ENCODE results near the gene SLC25A33. TPM values are rescaled to one million over a fixed set of nuclear protein-coding genes. Genes with fewer than 3 reads are reported as not detected.
"Not testable (repeated sequence)": the region's sequence is repeated elsewhere in the genome, so short reads cannot be mapped to it uniquely, and the experiment has no call there.

SLC25A33 gene
- total and polyA plus RNA-seq, 12 donors: 1.9 to 10.3 (median 3.3) TPM

DNA sequence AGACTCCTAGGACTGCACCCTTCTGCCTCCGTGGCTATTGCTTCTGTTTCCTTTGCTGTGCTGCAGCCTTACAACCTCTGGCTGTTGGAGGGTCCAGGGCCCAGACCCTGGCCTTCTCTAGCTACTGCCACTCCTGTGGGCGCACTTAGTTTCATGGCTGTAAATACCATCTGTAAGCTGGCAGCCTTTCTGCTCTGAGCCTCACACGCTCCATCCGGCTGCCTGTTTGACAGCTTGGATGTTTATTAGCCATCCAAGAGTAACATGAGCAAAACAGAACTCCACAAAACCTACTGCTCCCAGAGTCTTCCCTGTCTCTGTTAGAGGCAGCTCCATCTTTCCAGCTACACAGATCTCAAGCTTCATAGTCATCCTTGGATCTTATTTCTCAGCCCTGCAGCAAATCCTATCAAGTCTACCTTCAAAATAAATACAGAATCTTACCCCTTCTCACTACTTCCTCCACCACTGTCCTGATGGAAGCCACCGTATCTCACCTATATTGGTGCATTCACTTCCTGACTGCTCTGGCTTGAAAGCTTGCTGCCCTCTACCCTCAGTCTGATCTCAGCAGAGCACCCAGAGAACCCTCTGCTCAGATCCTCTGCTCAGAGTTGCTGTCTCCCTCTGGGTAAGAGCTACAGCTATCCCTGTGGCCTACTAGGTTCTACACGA is 19.1 kb downstream of the SLC25A33 start:
- intact Hi-C loops (cut with DNase I): no loop called here
- peaks cover 5 to 27% of the 10 kb centered on the region in 2 donors for H3K4me1 ChIP-seq (replicated peaks in 1 of 2)
- no peaks in the 10 kb centered on the region for H3K9me3 ChIP-seq (replicated peaks in 1 of 3)
- 85 to 88% (median 86%) methylated on average over 6 of the region's 6 CpGs for WGBS, 4 donors
- TF ChIP-seq, protein P1, sequence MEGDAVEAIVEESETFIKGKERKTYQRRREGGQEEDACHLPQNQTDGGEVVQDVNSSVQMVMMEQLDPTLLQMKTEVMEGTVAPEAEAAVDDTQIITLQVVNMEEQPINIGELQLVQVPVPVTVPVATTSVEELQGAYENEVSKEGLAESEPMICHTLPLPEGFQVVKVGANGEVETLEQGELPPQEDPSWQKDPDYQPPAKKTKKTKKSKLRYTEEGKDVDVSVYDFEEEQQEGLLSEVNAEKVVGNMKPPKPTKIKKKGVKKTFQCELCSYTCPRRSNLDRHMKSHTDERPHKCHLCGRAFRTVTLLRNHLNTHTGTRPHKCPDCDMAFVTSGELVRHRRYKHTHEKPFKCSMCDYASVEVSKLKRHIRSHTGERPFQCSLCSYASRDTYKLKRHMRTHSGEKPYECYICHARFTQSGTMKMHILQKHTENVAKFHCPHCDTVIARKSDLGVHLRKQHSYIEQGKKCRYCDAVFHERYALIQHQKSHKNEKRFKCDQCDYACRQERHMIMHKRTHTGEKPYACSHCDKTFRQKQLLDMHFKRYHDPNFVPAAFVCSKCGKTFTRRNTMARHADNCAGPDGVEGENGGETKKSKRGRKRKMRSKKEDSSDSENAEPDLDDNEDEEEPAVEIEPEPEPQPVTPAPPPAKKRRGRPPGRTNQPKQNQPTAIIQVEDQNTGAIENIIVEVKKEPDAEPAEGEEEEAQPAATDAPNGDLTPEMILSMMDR (IDR thresholded peaks at IDR 0.05): no peak
- TF ChIP-seq POLR2A (IDR thresholded peaks at IDR 0.05): no peak
- H3K27ac ChIP-seq: no peak overlapping the region
- DNase-seq: no peak
- H3K36me3 ChIP-seq (replicated peaks in 1 of 2): peaks cover 0 to 10% of the 10 kb centered on the region in 2 donors
- H3K4me3 ChIP-seq: no peak overlapping the region
- H3K27me3 ChIP-seq: no peaks in the 10 kb centered on the region

DNA sequence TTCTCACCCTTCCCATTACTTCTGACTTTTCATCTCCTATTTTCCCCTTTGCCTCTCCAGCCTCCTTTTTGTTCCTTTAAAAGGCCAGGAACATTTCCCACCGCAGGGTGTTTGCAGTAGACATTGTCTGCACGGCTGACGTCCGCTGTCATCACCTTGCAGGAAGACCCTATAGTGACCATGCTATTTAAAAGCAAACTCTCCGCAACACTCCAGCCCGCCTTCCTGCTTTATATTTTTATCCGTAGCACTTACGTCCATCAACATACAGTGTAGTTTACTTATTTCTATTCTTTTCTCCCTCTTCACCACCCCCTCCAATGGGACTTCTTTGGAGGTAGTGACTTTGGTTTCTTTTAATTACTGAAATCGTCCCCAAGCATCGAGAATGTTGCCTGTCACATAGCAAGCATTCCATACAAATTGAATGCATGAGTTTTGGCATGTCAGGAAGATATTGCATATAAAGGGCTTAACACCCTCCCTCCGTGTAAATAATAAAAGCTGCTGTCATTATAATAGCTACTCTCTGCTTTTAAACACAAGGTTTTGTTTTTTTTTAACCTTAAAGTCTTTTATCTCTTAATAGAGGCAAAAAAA is 19.8 kb downstream of the SLC25A33 start:
- WGBS, 4 donors: 85 to 90% (median 87%) methylated on average over 11 of the region's 11 CpGs
- TF ChIP-seq POLR2A (IDR thresholded peaks at IDR 0.05): no peak
- TF ChIP-seq, protein P1 (IDR thresholded peaks at IDR 0.05): no peak
- H3K27me3 ChIP-seq: no peaks in the 10 kb centered on the region
- no peak overlapping the region for H3K27ac ChIP-seq
- H3K36me3 ChIP-seq (replicated peaks in 1 of 2): peaks cover 0 to 7% of the 10 kb centered on the region in 2 donors
- H3K4me3 ChIP-seq: no peak overlapping the region
- no peak for DNase-seq
- peaks cover 5 to 27% of the 10 kb centered on the region in 2 donors for H3K4me1 ChIP-seq (replicated peaks in 1 of 2)
- no peaks in the 10 kb centered on the region for H3K9me3 ChIP-seq (replicated peaks in 1 of 3)
- intact Hi-C loops (cut with DNase I): no loop called here

DNA sequence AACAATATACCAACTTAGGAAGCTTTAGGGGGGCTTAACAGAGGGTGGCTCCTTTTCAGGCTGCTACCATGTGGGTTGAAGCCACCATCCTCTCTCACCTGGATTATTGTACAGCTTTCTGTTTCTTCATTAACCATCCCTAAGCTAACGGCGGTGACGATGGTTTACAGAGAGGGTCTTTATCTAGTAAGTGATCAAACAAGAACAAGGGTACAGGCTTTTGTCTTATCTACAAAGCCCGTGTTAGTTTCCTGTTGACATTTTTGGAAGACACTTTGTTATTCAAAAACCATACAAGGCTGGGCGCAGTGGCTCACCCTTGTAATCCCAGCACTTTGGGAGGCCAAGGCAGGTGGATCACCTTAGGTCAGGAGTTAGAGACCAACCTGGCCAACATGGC is 20.4 kb downstream of the SLC25A33 start:
- Histone ChIP-seq H3K27me3 (no peaks in the 10 kb centered on the region), H3K36me3 (replicated peaks in 1 of 2) (peaks cover 0 to under 1% of the 10 kb centered on the region in 2 donors), H3K9me3 (replicated peaks in 1 of 3) (no peaks in the 10 kb centered on the region), H3K27ac (no peak overlapping the region), H3K4me1 (replicated peaks in 1 of 2) (peaks cover 5 to 27% of the 10 kb centered on the region in 2 donors), H3K4me3 (no peak overlapping the region)
- no peak for DNase-seq
- TF ChIP-seq, protein P1 (IDR thresholded peaks at IDR 0.05): no peak
- TF ChIP-seq POLR2A (IDR thresholded peaks at IDR 0.05): no peak
- 77 to 82% (median 81%) methylated on average over 5 of the region's 5 CpGs for WGBS, 4 donors
- intact Hi-C loops (cut with DNase I): no loop called here

DNA sequence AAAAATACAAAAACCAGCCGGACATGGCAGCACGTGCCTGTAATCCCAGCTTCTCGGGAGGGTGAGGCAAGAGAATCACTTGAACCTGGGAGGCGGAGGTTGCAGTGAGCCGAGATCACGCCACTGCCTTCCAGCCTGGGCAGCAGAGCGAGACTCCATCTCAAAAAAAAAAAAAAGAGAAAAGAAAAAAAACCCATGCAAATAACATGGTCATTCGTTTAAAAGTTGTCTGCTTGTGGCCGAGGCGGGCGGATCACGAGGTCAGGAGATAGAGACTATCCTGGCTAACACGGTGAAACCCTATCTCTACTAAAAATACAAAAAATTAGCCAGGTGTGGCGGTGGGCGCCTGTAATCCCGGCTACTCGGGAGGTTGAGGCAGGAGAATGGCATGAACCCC is 20.8 kb downstream of the SLC25A33 start:
- H3K4me1 ChIP-seq (replicated peaks in 1 of 2): peaks cover 5 to 24% of the 10 kb centered on the region in 2 donors
- DNase-seq; H3K36me3 ChIP-seq (replicated peaks in 1 of 2); intact Hi-C loops (cut with DNase I); H3K9me3 ChIP-seq (replicated peaks in 1 of 3); H3K4me3 ChIP-seq; H3K27me3 ChIP-seq; H3K27ac ChIP-seq: not testable (repeated sequence)
- 90 to 96% (median 95%) methylated on average over 17 of the region's 17 CpGs for WGBS, 4 donors

All from adrenal gland (tissue), 12 donors.